NOMO-1 treated with dmso at 0.1 percent for 144 hours (cell line): Measurements from ENCODE around the gene DIDO1.

ENCODE experiments used
- DNase-seq: peaks from one replicate; lab custom pipeline; 2025; ENCODE audit not compliant: unreplicated experiment; lab: John Stamatoyannopoulos, UW

Gene DIDO1

DNA sequence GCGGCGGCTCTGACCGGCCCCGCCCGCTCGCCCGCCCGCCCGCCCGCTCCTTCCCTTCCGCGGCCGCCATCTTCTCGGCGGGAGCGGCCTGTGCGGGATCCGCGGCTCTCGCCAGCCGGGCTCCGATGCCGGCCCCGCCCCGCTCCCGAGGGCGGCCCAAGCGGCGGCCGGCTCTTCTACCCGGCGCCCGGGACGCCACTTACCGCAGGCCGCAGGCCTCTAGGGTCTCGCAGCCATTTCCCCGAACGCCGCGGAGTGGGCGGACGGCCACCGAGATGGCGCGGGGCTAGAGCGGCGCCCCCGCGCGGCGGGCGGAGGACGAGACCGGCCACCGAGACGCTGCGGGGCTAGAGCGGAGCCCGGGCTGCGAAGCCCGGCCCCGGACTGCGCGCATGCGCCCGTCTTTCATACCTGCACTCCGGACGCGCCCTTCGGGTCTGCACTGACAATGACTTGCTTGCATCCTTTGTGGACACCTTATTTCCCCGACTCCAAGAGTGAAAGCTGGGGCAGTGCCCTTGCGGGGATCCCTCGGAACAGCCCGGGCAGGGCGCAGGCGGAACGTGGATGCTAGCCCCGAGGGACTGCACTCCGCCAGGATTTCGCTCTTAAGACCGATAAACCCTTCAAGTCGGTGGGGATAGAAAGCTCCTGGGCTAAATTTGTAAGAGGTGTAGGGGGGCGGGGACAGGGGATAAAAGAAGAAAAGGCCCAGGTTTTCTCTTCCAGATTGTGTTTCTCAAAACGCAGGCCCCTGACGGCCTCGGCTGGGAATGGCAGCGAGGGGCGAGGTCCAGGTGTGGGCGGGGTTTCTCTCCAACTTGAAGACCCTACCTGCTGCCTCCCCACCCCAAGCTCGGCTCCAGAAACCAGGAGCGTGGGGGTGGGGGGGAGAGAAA lies at the start of gene DIDO1:
Gene DIDO1, minus strand, starts transcription at position 277 of the 899 bp plus-strand sequence.
- peak; percentile 91 for DNase-seq

DNA sequence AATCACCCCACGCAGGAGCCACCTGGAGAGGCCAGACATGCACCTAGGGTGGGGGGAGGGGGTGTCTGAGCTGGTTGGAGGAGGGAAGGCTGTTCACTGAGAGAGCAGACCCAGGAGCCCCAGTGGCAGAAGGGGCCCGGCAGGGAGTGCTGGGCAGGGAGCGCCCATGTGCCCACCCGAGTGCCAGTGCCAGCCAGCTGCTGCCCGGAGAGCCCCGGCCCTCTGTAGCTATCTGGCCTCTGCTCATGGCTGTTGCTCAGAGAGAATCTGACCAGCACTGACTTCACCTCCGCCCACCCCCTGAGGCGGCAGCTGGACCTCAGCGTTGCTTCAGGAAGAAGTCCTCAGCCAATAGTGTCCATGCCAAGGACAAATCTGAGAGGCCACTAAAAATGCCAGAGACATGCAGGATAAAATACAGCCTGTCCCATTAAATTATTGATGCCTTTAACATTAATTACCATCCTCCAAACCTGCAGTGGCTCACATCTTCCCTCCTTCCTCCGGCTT lies 49.0 kb upstream of the DIDO1 start:
- no peak for DNase-seq

DNA sequence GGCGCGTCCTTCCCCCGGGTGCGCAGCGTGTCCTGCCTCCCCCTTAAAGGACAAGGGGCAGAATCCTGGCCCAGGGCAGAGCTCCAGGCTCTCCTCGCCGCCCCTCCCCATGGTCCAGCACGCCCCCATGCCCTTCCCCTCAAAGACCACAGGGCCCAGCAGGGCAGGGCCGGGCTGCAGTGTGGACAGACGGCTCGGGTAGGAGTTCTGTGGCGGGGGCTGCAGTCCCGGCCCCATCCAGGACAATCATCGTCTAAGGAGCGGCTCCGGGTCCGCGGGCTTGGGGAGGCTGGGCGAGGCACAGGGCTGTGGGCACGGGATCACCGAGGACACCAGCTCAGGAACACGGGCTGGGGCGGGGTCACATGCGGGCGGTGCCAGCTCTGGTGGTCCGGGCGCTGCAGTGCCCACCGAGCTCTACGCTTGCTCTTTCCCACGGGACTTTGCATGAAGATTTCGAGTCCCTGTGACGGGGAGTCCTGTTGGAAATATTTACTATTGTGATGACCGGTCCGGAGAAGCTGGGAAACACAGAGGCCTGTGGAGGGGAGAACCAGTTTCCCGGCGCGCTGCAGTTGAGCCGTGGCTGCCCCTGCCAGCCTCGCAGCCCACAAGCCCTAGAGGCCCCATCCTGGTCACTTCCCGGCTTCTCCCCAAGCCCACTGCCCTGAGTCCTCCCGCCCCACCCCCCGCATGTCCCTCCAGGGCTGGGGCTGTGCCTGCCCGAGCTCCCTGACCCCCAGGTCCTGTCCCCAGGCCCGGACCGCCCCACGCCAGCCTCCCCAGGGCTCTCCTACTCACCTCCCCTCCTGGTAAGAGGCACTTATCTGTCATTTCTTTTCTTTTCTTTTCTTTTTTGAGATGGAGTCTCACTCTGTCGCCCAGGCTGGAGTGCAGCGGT lies 46.8 kb upstream of the DIDO1 start:
- DNase-seq, result no peak

DNA sequence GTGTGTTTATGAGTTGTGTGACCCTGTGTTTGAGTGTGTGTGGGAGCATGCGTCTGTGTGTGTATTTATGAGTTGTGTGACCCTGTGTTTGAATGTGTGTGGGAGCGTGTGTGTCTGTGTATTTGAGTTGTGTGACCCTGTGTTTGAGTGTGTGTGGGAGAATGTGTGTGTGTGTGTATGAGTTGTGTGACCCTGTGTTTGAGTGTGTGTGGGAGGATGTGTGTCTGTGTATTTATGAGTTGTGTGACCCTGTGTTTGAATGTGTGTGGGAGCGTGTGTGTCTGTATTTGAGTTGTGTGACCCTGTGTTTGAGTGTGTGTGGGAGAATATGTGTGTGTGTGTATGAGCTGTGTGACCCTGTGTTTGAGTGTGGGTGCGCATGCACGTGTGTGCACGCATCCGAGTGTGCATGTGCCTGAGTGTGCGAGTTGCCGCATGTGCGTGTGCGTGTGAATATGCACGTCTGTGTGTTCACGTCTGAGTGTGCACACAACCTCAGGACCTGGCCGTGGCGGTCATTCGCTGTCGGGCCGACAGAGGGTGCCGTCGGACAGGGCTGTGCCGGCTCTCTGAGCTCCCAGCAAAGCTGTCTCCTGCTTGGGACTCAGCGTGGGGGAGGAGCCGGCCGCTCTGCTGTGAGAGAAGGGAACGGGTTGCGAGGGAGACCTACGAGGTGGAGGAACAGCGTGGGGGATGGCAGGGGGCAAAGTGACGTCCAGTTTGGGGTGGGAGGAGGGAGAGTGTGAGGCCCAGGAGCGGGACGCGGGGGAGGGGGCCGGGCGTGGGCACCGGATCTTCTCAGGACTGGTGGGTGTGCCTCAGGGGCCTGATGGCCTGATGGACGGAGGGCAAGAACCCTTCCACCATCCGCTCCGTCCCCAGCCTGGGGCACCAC lies 45.9 kb upstream of the DIDO1 start:
- DNase-seq, result peak; percentile 68

DNA sequence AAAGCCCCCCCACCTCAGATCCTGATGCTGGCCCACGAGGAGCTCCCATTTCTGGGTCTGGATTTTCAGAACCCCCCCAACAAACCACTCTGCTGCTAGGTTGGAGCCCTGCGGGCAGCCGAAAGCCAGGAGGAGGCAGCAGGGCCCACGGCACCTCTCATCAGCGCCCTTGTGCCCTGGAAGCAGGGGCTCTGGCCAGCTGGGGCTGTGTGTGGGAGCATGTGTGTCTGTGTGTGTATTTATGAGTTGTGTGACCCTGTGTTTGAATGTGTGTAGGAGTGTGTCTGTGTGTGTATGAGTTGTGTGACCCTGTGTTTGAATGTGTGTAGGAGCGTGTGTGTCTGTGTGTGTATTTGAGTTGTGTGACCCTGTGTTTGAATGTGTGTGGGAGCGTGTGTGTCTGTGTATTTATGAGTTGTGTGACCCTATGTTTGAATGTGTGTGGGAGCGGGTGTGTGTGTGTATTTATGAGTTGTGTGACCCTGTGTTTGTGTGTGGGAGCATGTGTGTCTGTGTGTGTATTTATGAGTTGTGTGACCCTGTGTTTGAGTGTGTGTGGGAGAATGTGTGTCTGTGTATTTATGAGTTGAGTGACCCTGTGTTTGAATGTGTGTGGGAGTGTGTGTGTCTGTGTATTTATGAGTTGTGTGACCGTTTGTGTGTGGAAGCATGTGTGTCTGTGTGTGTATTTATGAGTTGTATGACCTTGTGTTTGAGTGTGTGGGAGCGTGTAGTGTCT lies 45.1 kb upstream of the DIDO1 start:
- no peak for DNase-seq

DNA sequence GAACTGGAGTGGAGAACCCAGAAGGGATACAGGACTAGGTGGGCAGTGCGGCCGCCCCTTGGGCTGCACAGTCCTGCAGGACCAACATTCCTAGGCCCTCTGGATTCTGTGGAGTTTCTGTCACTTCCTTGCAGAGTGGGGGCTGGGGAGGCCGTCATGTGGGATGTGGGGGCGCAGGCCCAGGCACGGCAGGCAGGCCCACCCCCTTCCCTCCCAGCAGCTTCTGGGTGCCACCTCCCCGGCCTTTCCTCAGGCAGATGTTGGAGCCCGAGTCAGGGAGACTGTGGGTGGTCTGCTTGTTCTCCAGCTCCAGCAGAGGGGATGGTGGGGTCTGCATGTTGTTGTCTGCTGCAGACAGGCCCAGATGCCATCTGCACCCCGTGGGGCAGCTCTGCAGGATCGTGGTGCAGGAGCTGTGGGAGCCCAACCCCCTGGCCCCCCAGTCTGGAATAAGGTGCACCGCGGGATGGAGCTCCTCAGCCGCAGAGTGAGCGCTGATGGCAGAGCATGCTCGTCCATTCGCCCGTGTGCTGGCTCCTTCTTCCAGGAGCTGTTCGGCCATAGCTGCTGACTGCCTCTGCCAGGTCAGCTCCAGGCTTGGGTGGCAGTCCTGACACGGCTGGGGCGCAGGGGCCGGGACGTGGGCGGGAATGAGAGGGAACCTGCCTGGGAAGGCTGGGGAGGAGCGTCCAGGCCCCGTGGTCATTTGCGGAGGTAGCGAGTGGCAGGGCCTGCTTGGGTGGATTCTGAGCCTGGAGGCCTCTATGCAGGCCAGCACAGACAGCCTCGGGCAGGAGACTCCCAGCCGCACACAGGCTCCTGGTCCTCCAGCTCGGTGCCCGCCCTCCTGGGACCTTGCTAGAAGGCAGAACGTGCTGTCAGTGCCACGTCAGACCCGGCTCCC lies 44.3 kb upstream of the DIDO1 start:
- no peak for DNase-seq

DNA sequence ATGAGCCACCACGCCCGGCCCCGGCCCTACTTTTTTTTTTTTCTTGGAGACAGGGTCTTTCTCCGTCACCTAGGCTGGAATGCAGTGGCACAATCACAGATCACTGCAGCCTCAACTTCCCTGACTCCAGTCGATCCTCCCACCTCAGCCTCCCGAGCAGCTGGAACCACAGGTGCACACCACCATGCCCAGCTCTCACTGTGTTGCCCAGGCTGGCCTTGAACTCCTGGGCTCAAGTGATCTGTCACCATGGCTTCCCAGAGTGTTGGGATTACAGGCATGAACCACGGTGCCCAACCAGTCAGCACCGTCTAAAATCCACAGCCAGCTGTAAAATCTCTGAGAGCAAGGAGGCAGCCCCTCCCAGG lies 43.6 kb upstream of the DIDO1 start:
- no peak for DNase-seq

DNA sequence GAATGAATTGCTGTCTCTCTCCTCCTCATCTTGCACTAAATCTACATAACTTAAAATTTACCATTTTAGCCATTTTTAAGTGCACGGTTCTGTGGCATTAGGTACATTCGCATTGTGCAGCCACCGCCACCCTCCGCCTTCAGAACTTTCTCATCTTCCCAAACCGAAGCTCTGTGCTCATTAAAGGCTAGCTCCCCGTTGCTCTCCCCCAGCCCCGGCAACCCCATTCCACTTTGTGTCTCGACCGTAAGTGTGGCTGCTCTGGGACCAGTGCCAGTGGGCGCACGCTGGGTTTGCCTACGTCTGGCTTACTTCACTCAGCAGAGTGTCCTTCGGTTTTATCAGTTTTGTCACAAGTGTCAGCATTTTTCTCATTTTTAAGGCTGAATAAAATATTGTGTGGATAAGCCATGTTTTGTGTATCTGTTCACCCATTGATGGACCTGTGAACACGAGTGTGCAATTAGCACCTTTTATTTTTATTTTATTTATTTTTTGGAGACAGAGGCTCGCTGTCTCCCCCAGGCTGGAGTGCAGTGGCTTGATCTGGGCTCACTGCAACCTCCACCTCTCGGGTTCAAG lies 43.0 kb upstream of the DIDO1 start:
- DNase-seq, result no peak

DNA sequence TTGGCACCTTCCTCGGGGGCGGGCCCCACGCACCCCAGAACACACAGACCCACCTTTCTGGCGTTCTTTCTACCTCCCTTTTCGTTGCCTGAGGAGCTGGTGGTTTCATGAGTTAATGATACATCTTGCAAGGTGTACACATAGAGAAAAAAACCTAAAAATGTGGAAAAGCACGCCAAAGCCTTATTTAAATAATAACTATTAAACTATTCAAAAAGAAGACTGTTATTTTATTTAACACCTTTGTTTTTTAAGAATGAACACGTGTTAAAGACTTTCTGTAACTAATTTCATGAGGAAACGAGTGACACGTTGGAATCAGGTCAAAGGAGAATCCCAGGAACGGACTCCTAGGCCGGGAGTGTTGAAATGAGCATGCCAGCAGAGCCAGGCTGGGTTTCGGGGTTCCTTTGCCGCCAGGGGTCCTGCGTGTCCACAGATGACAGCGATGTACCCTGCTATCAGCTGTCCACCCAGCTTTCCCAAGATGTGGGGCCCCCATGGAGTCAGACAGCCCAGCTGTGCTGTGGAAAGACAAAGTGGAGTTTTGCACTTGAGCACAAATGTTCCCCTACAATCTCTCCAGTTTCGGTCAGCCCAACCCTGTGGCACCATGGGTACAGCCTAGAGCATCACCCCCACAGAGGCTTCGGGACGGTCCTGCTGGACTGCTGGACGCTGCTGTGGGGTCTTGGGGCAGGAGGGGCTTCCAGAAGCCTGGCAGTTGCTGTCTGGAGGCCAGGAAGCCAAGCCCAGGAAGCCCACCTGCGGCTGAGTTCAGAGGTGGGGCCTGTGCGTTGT lies 42.3 kb upstream of the DIDO1 start:
- no peak for DNase-seq

DNA sequence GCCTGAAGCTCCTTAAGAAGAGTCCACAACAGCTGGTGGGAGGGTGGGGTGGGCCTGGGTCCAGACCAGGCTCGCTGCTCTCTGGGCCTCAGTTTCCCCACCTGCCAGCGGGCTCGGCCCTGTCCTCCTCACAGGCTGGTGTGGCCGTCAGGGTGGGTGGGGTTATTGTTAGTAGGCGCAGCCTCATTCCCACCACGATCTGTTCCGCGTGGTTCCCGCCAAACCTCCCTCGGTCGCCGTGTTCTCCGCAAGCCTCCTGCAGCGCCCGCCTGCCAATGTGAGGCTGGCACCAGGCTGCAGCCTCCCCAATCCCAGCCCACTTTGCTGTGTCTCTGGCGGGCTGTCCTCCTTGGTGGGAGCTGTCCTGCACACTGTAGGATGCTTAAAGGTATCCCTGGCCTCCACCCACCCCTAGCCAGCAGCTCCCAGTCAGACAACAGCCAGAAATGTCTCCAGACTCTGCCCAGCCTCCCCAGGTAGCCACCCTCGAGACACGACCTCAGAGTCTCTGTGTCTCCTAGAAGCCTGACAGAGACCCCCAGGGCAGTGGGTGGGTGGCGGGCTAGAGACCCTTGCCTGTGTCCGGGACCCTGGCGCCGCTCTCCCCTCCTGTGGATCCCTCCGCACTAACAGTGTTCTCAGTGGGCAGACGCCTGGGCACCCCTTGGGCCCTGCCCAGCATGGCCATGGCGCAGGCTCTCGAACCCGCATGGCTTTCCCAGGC lies 41.5 kb upstream of the DIDO1 start:
- no peak for DNase-seq

DNA sequence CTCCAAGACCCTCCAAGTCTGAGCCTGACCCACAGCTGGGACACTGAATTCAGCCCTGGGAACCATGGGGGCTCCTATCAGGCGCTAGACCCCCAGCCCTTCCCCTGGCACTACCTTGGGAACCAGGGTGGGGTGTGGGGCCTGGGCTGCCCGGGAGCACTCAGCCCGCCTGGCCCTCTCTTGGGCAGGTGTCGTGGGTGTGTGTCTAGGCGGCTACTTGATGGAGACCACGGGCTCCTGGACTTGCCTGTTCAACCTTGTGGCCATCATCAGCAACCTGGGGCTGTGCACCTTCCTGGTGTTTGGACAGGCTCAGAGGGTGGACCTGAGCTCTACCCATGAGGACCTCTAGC lies 40.8 kb upstream of the DIDO1 start:
- no peak for DNase-seq

DNA sequence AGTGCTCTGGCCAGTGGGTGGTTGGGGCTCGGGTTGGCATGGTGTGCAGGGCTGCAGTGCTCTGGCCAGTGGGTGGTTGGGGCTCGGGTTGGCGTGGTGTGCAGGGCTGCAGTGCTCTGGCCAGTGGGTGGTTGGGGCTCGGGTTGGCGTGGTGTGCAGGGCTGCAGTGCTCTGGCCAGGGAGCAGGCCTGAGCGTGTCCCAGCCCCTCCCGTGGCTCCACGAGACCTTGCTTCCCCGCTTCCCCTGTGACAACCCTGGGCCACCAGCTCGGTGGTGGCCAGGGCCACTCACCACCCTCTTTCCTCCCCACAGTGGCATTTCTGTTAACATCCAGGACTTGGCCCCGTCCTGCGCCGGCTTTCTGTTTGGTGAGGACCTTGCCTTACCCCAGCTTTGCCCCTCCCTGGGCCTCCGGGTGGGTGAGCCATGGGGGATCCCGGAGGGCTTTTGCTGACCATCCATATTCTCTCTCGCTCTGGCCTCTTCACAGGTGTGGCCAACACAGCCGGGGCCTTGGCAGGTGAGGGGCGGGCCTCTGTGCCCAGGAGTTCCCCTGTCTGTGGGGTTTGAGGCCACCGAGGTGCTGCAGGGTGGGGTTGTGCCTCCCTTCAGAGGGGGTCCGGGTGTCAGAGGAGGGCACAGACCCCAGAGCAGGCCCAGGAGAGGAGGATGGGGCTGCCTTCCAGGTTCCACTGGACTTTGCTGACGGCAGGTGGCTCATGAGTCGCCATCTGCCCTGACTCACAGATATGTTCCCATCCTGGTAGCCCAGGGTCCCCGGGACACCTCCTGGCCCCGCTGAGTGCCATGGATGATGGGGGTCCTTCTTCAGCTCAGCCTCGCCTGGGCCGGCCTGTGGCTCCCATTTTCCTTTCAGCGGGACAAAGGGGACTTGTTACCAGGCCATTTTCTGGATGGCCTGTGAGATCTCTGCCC lies 40.2 kb upstream of the DIDO1 start:
- no peak for DNase-seq

DNA sequence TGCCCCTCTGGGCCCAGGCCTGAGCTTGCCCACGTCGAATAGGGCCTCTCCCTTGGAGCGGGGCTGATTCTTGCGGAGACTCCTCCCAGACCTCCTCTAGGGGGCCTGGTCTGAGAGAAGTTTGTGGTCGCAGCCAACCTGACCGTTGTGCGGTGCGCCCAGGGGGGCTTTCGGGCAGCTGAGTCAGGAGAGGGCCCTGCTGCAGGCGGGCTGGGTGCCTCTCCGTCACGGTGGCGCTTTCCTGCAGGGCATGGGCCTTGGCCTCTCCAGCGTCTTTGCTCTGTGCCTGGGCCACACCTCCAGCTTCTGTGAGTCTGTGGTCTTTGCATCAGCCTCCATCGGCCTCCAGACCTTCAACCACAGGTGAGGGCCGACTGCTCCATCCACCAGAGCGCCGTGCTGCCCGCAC lies 39.1 kb upstream of the DIDO1 start:
- DNase-seq, result no peak

DNA sequence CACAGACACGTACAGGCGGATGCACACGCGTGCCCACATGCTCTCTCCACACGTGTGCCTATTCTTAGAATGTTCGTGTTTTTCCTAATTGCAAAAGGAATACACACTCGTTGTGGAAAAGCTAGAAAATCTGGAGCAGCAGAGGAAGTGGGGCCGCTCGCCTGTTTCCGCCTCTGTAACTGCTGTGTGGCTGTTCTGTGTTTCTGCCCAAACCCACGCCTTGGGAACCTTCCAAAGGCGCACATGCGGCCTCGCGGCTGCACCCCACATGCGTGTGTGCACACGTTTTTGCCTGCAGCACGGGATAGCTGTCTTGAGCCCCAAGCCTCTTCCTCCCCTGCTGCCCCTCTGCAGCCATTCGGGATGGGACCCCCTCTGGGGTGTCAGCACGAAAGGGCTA lies 38.4 kb upstream of the DIDO1 start:
- DNase-seq, result no peak

DNA sequence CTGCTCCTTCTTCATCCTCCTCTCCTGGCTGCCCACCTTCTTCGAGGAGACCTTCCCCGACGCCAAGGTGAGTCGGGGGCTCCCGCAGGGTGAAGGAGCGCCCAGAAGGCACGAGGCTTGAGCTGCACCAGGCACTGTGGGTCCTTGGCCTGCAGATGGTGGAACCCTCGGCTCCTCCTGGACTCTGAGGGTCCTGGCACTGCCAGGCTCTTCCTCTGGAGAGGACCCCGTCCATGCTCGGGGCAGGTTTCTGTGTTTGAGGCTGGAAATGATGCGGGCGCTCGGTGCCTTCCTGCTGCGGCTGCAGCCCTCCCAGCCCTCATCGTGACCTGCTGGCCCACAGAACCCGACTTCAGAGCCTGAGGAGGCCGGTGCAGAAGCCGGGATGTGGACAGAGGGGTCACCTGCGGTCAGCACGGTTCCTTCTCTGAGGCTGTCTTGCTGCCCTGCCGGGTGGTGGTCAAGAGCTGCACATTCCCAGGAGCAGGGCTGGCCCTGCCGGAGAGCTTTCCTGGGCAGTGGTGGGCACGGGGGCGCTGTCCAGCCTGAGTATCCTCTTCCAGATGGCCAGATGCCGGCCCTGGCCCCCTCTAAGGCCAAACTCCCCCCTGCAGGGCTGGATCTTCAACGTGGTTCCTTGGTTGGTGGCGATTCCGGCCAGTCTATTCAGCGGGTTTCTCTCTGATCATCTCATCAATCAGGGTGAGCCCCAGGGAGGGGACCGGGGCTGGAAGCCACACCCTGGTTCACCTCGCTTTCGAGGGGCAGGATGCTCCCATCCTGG lies 37.5 kb upstream of the DIDO1 start:
- no peak for DNase-seq
